Amniotic stem cell (primary cell): ENCODE data around the gene DPH3.
A peak's percentile ranks its signal among the peaks of the same experiment; 100 is the strongest.

Source experiments
- DNase-seq: peaks from one replicate; lab custom pipeline; 2025; lab: John Stamatoyannopoulos, UW

DPH3 gene

GRCh38 chr3:16290827-16291196 is 26.1 kb upstream of the DPH3 start:
- DNase-seq, result no peak

GRCh38 chr3:16290007-16290826 is 25.5 kb upstream of the DPH3 start:
- peak; percentile 23 for DNase-seq

- DNase-seq, result no peak
Observed at GRCh38 chr3:16289144-16289889, 24.6 kb upstream of the DPH3 start.

- DNase-seq, result no peak
Observed at GRCh38 chr3:16288664-16289063, 23.9 kb upstream of the DPH3 start.

DNA sequence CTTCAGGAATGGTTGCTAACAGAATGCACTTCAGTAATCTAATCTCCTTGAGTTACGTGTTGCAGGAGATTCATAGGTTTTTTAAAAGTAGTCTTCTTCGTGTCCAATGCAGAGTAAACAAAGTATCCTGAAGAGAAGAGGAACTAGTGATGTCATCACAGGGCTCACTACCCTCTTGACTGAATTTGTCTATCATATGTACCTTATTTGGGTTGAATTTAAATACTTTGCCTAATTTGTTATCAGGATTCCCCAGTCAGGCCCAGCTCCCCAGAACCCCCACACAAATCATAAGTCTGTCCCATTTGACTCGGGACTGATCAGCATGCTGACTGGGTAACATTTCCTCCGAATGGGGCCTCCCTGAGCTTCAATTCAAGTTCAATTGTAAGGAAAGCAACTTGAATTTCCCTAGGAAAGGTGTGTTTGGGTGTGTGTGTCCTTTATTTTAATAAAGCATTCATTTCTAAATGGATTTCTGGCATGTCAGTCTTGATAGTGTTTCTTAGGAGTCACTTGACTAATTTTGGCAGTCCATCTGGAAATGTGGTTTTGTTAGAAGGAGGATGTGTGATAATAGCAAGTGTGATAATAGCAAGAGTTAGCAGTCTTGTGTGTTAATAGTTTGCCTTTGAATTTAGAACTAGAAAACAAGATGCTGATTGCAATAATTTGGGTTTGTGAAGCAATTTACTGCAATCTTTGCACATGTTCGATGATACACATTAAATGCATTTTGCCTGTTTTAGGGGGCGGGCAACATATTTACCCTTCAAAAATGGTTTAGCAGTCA is 22.2 kb upstream of the DPH3 start:
- no peak for DNase-seq

DNA sequence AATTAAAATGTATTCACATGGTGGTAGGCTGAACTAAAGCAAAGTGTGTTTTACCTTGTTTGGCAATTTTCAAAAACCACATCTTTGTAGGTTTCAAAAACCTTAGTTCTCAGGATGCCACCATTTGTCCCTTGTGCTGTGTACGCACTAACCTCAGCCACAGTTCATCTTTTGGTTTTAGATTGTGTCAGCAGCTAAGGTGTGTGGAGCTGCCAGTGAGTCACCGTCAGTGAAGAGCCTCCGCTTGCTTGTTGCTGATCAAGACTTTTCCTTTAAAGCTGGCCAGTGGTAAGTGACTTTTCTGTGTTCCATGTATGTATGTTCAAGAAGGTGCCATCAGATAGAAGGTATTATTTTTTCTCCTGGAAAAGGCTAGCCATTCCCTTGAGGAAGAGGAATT is 21.4 kb upstream of the DPH3 start:
- DNase-seq, result no peak

- DNase-seq, result no peak
Observed at GRCh38 chr3:16284633-16285032, 19.9 kb upstream of the DPH3 start.

DNA sequence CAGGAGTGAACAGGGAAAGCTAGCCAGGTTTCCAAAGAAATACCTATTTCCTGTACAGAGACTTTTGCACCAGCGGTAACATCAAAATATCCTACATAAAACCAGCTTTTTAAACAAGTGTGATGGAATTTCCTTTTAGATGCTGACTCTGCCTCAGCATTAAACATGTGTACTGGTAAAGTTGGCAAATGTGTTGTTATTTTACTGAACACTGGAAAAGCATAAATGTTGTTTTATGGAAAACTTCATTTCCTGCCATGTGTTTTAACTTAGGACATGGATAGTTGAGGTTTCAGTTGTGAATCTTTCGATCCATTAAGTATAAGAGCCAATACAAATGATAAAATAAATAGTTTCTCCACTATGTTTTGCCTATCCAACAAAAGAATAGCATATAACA is 15.9 kb upstream of the DPH3 start:
- peak; percentile 5 for DNase-seq

GRCh38 chr3:16279010-16279801 is 14.5 kb upstream of the DPH3 start:
- no peak for DNase-seq

- DNase-seq, result no peak
Observed at GRCh38 chr3:16277471-16277870, 12.7 kb upstream of the DPH3 start.

- DNase-seq, result no peak
Observed at GRCh38 chr3:16273867-16274266, 9.1 kb upstream of the DPH3 start.

DNA sequence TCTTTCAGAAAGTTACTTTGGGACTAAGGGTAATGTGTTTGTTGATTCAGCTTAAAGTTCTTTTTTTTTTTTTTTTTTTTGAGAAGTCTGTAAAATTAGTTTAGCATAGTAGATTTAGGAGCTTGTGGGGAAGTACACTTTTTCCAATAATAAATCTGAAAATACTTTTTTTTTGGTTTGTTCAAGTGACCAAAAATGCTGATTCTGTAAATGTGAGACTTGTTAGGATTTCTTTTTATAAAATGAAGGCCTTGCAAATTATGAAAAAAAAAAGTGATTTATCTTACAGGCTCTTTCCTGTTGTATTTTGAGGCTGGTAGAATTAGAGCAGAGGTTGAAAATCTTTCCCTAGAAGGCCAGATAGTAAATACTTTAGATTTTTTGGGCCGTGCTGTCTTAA is 7.8 kb upstream of the DPH3 start:
- no peak for DNase-seq

DNA sequence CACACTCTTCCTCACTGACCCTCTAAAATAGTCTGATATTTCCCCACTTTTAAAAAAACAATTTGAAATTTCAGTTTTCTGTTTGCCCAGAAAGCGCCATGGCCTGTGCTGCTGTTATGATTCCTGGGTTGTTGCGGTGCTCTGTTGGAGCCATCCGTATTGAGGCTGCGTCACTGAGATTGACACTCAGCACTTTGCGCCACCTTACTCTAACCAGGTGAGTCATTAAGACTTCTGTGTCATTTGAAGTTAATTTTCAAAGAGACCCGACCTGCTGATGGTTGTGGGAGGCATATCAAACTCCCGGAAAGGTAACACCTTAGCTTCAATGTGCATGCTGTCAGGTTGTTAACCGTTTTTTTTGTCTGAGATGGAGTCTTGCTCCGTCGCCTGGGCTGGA is 6.1 kb upstream of the DPH3 start:
- no peak for DNase-seq

GRCh38 chr3:16266714-16267113 is 2.0 kb upstream of the DPH3 start:
- no peak for DNase-seq

- DNase-seq, result no peak
Observed at GRCh38 chr3:16265455-16265786, 678 bp upstream of the DPH3 start.

- DNase-seq, result no peak
Observed at GRCh38 chr3:16264174-16264707, 502 bp downstream of the DPH3 start.

DNA sequence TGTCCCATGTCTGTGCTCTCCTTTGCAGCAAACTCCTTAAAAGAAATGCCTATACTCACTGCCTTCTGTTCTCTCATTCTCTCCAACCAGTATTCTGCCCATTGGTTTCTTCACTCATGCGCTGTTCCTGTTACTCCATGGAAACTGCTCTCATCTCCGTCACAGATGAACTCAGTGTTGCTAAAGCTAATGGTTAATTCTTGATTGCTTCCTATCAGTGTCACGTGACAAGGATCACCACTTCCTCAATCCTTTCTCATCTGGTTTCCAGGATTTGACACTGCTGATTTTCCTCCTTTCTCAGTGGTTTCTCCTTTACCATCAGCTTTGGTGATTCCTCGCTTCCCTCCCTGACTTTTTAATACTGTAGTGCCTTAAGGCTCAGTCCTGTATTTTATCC is 2.6 kb downstream of the DPH3 start:
- no peak for DNase-seq

DNA sequence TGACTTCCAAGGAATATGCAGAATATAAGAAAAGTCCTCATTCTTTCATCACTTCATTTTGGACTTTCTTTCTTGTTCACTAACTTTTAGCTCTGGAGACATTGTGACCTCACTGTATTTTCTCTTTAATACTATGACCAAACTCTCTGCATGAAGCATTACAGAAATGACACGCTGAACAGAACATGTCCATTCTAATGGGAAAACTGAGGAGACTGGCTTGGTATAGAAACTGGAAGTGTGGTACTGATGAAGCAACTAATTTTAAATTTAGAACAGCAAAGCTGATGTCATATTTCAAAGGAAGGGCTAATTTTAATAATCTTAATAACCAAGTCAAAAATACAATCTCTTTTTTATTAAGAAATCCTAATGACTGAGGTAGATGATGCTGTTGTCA is 4.7 kb downstream of the DPH3 start:
- DNase-seq, result no peak

GRCh38 chr3:16258866-16259265 is 5.9 kb downstream of the DPH3 start:
- DNase-seq, result no peak

GRCh38 chr3:16258177-16258576 is 6.6 kb downstream of the DPH3 start:
- no peak for DNase-seq

DNA sequence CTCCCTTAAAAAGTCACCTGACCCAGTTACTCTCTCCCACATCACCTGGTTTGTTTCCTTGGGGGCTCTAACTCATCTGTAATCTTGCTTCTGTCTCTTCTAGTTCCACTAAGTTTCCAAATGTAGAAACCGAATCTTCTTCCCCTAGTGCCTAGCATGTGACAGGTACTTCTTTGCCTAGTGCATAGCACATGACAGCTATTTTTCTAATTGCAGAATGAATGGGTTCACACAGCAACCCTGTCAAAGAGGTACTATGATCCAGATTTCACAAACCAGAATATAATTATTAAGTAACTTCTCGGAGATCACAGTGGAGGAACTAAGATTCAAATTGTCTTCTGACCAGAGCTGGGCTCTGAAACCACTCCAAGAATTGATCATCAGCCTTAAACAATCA is 7.4 kb downstream of the DPH3 start:
- no peak for DNase-seq

DNA sequence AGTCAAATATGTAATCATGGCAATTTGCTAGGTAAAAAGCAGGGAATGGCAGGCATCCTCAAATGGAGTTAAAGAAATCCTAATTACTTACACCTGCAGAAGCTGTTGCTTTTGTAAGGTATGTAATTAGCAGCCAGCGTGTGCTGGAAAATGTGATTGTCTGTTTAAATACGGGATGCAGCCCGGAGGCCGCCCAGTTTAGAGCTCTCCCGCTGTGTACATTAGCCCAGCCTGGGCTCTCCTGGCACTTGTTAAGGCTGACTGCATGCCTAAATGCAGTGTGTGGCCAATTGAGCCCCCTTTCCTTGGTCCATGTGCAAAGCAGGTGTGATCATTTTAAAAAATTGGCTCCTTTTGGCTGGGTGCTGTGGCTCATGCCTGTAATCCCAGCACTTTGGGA is 9.0 kb downstream of the DPH3 start:
- DNase-seq, result no peak
